ENCODE measurements around the gene S100PBP. TPM values are rescaled to one million over a fixed set of nuclear protein-coding genes. Genes with fewer than 3 reads are reported as not detected.

Gene S100PBP
- total RNA-seq, 1 donor from 2014 or later: 11.1 TPM

- Histone ChIP-seq H3K4me1 (no peaks in the 10 kb centered on the region), H3K27ac (replicated peaks) (no peak overlapping the region), H3K9me3 (replicated peaks) (no peaks in the 10 kb centered on the region), H3K4me3 (no peak overlapping the region), H3K36me3 (peaks cover 95% of the 10 kb centered on the region), H3K27me3 (ENCODE audit: low read depth) (no peaks in the 10 kb centered on the region)
- intact Hi-C loops (cut with micrococcal nuclease): no loop called here
- no peak for DNase-seq
- TF ChIP-seq, protein P1, sequence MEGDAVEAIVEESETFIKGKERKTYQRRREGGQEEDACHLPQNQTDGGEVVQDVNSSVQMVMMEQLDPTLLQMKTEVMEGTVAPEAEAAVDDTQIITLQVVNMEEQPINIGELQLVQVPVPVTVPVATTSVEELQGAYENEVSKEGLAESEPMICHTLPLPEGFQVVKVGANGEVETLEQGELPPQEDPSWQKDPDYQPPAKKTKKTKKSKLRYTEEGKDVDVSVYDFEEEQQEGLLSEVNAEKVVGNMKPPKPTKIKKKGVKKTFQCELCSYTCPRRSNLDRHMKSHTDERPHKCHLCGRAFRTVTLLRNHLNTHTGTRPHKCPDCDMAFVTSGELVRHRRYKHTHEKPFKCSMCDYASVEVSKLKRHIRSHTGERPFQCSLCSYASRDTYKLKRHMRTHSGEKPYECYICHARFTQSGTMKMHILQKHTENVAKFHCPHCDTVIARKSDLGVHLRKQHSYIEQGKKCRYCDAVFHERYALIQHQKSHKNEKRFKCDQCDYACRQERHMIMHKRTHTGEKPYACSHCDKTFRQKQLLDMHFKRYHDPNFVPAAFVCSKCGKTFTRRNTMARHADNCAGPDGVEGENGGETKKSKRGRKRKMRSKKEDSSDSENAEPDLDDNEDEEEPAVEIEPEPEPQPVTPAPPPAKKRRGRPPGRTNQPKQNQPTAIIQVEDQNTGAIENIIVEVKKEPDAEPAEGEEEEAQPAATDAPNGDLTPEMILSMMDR (IDR thresholded peaks at IDR 0.05; ENCODE audit: borderline replicate concordance): no peak
These were observed 14.4 kb downstream of the S100PBP start for GRCh38 chr1:32831878-32832277.

DNA sequence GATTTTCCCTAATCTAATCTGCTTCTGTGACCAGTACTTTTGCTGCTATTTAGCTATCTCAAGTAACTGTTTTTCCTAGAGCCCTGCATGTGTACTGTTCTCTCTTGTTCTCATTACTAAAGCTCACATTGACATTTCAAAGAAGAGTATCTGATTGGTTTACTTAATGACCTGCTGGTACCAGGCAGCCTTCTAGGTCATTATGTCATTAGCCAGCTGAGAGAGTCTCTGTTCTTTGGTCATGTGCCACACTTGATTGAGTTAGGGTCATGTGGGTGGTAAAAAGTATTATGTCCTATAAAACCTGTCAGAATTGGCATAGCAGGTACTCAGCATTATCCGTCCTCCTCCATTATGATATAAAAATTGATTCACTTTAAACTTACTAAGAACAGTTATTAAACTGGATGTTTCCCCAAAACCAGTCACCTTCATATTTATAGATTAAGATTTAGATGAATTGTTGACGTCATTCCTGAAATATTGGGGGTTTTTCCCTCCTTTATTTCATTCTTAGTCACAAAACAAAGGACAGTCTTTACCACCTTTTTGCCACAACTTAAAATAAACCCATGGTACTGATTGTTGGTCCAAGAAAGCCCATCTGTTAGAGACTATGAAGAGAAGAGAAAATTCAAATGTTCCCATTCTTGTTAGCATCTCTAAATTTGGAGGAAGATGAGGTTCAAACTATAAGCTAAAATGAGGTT lies 31.1 kb downstream of the S100PBP start:
- Histone ChIP-seq H3K36me3 (peaks cover 52% of the 10 kb centered on the region), H3K4me3 (no peak overlapping the region), H3K4me1 (no peaks in the 10 kb centered on the region), H3K27ac (replicated peaks) (no peak overlapping the region), H3K9me3 (replicated peaks) (peaks cover 7% of the 10 kb centered on the region), H3K27me3 (ENCODE audit: low read depth) (no peaks in the 10 kb centered on the region)
- intact Hi-C loops (cut with micrococcal nuclease): no loop called here
- DNase-seq: no peak
- TF ChIP-seq, protein P1 (IDR thresholded peaks at IDR 0.05; ENCODE audit: borderline replicate concordance): no peak

DNA sequence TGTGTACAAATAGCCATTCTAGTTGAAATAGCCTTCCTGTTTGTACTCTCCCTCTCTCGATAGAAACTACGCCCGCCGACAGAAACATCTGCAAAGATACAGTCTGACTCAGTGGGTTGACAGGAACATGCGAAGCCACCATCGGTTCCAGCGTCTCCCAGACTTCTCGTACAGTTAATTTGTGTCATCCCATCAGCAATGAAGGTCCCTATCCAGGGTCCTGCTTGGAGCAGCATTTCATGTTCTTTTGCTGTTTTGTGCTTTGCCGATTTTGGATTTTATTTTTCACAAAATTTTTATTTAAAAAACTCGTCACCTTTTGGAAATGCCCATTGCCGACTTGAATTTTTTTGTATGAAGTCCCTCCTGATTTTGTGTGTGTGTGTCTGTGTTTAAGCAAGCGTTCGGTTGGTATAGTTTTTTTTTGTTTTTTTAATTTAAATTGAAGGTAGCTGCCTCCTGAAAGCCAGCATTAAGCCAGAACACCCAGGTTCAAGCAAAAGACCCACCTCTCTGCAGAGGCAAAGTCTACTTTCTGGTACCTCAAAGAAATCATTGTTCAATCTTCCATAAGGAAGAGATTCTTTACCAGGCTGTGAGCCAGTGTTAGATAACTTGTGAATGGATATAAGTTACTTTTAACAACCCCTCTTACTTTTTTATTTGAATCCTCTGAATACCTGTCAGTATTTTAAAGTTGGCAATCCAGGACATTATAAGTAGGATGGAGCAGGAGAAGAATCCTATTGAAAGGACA lies 38.6 kb downstream of the S100PBP start:
- peaks cover 6% of the 10 kb centered on the region for H3K4me1 ChIP-seq
- no peak overlapping the region for H3K4me3 ChIP-seq
- no peaks in the 10 kb centered on the region for H3K9me3 ChIP-seq (replicated peaks)
- intact Hi-C loops (cut with micrococcal nuclease): no loop called here
- no peak overlapping the region for H3K27ac ChIP-seq (replicated peaks)
- TF ChIP-seq, protein P1 (IDR thresholded peaks at IDR 0.05; ENCODE audit: borderline replicate concordance): no peak
- H3K36me3 ChIP-seq: peaks cover 70% of the 10 kb centered on the region
- no peak for DNase-seq
- H3K27me3 ChIP-seq (ENCODE audit: low read depth): no peaks in the 10 kb centered on the region

DNA sequence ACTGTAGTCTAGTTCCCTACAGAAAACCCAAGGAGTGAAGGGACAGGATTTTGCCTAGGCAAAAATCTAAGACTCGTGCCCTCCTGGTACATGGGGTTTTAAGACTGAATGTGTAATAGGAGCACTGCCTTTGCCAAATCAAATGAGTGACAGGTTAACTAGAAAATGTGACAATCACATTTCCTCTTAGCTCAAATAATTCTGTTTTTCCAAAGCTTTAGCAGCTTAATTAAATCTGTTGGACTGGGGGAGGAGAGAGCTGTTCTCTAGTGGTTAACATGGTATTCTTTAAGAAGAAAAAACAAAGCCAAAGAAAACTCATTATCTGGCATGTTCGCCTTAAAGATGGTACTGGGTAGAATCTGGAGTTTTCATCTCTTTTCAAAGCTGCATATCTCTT lies 40.7 kb downstream of the S100PBP start:
- H3K27ac ChIP-seq (replicated peaks): no peak overlapping the region
- H3K4me1 ChIP-seq: peaks cover 21% of the 10 kb centered on the region
- TF ChIP-seq, protein P1 (IDR thresholded peaks at IDR 0.05; ENCODE audit: borderline replicate concordance): no peak
- peaks cover 71% of the 10 kb centered on the region for H3K36me3 ChIP-seq
- intact Hi-C loops (cut with micrococcal nuclease): no loop called here
- H3K9me3 ChIP-seq (replicated peaks): no peaks in the 10 kb centered on the region
- DNase-seq: no peak
- H3K4me3 ChIP-seq: no peak overlapping the region
- no peaks in the 10 kb centered on the region for H3K27me3 ChIP-seq (ENCODE audit: low read depth)

GRCh38 chr1:32858791-32859190 lies 41.3 kb downstream of the S100PBP start:
- no peak for DNase-seq
- no peaks in the 10 kb centered on the region for H3K9me3 ChIP-seq (replicated peaks)
- intact Hi-C loops (cut with micrococcal nuclease): no loop called here
- H3K4me1 ChIP-seq: peaks cover 26% of the 10 kb centered on the region
- H3K27ac ChIP-seq (replicated peaks): no peak overlapping the region
- TF ChIP-seq, protein P1 (IDR thresholded peaks at IDR 0.05; ENCODE audit: borderline replicate concordance): no peak
- peaks cover 71% of the 10 kb centered on the region for H3K36me3 ChIP-seq
- H3K4me3 ChIP-seq: no peak overlapping the region
- no peaks in the 10 kb centered on the region for H3K27me3 ChIP-seq (ENCODE audit: low read depth)
